Measurements from ENCODE around the gene DPP3.
"Not testable (repeated sequence)": the region's sequence is repeated elsewhere in the genome, so short reads cannot be mapped to it uniquely, and the experiment has no call there.

DPP3 gene

DNA sequence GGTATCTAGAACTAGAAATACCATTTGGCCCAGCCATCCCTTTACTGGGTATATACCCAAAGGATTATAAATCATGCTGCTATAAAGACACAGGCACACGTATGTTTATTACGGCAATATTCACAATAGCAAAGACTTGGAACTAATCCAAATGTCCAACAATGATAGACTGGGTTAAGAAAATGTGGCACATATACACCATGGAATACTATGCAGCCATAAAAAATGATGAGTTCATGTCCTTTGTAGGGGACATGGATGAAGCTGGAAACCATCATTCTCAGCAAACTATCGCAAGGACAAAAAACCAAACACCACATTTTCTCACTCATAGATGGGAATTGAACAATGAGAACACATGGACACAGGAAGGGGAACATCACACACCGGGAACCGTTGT lies 16.1 kb upstream of the DPP3 start:
- DNase-seq (ENCODE audit: low read depth) = not testable (repeated sequence)

DNA sequence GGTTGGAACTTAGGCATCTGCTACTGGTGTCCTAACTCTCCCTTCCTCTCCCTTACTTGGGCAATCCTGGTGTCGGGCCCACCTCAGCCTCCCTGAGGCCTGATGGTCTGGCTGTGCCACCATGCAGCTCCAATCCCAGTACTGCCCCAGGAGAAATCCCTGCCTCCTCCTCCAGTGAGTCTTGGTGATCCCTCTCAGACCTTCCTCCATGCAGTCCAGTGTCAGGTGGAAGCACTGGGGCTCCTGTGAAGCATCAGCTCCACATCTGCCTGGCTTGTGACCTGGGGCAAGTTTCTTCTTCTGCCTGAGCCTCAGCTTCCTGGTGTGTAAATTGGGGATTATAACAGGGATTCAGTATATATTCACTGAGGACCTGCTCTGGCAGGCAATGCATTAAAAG lies 15.3 kb upstream of the DPP3 start:
- DNase-seq (ENCODE audit: low read depth) = no peak

DNA sequence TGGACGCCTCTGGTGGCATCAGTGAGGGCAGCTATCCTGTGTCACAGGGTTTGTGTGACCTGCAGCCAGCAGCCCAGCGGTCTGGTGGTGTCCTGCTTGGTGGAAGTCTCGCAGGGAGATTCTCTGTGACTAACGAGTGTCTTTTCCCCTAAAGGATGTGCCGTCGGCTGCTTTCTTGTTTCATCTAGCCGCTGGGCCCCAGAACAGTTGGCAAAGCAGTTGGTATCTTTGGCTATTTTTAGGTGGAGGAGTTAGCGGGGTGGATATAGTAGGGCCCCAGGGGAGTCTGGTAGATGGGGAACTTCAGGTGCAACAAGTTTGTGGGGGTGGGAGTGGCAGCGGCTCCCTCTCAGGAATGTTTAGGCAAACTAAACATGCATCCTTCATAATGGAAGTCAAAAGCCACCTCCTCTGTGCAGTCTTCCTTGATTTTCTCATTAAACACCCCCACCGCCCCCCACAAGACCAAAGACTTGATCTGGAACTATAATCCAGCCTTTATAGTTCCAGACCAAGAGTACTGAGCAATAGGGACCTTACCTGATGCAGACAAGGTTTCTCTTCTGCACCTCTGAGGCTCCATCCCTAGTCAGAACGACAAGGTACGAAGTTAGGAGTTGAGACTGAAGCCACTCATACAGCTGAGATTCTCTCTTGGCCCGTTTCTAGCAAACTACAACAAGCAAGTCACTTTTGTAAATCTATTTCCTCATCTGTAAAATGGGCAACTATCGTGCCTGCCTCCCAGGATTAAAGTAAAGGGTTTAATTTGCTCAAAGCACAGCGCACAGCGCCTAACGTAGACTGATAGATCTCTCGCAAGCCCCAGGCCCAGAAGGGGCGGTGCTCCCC lies 14.6 kb upstream of the DPP3 start:
- DNase-seq (ENCODE audit: low read depth) = no peak

DNA sequence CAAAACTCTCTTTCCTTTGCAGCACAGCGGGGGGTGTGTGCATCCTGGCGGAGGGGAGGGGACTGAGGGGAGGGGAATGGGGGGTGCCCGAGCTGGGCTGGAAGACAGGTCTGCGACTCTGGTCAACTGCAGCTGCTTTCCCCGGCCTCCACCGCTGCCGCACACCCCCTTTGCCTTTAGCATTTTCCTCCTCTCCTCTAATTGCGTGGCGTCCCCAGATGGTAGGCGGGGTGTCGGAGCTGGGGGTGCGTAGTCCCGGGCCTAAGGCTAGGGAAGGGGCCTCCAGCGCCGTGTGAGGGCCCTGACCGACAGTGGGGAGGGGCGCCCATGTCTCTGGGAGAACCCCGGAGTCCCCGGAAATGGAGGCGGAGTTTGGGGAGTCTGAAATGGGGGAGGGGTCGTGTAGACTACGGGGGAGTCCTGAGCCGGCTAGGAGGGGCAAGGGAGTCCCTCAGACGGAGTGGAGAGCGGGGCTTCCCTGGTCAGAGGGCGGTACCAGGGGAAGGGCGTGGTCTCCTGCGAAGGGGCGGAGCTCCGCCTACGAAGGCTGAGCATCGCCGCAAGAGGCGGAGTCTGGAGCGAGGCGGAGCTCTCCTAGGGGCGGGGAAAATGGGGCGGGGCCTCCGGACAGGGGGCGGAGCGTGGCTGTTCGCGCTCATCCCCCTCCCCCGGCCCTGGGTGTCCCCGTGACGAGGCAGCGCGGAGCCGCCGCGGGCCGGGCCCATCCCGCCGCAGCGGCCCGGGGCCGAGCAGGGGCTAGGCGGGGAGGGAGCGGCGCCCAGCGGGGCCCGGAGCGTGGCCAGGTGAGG lies 13.8 kb upstream of the DPP3 start, which contains the start of gene PELI3:
Gene PELI3 (plus strand): TSS at position 681 of the 809 bp plus-strand sequence. CDS start 1,224 bp downstream, outside the sequence.
- peak; percentile 70 for DNase-seq (ENCODE audit: low read depth)

DNA sequence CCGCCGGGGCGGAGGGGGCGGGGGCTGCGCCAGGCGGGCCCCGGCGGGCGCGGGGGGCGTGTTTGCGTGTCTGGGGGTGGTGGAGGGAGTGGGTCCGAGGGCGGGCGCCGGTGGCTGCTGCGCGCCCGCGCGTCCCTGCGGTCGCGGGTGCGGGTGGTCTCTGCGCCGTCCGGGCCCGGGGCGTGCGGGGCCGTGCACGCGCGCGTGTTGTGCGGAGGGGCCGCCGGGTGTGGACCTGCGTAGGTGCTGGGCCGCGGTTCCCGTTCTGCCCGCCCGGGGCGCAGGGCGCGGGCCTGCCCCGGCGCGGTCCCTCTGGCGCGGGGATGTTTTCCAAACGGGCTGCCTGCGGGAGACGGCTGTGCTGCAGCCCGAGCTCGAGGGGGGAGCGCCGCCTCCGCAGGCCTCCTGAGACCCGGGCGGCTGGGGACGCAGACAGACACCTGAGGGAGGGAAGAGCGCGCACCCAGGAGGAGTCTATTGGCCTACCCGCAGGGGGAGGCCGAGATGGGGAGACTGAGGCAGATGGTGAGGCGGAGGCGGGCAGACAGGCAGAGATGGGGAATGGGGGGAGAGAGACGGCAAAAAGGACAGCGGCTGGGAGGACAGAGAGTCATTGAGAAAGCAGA lies 13.1 kb upstream of the DPP3 start:
- DNase-seq (ENCODE audit: low read depth) = no peak

DNA sequence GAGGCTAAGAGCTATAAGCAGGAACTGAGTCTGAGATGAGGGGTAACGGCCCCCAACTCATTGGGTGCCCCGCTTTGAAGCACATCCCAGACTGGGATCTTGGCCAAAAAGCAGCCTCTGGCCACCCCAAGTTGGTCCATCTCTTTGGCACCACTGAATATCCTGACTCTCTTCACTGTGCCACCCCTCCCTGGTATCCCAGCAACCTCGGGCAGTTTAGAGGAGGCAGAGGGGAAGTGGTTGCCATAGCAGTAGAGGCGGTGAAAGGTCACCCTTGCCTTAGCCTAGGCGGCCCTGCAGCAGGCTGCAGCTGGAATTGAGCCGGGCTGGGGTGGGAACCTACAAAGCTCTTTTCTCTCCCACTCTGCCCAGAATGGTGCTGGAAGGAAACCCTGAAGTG lies 12.5 kb upstream of the DPP3 start:
- DNase-seq (ENCODE audit: low read depth) = no peak

DNA sequence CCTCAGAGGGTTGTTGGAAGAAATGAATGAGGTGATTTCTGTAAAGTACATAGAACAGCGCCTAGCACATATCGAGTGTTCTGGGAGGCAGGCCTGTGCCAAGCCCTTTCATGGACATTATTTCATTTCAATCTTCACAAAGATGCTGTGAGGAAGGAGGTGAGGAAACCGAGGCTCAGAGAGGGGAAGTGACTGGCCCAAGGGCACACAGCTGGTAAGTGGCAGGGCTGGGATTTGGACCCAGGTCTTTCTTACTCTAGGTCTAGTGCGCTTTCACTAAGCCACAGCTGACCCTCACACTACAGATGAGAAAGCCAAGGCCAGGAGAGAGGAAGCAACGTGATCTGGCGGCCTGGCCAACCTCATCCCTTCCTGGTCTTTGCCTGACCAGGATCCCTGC lies 11.5 kb upstream of the DPP3 start:
- no peak for DNase-seq (ENCODE audit: low read depth)

DNA sequence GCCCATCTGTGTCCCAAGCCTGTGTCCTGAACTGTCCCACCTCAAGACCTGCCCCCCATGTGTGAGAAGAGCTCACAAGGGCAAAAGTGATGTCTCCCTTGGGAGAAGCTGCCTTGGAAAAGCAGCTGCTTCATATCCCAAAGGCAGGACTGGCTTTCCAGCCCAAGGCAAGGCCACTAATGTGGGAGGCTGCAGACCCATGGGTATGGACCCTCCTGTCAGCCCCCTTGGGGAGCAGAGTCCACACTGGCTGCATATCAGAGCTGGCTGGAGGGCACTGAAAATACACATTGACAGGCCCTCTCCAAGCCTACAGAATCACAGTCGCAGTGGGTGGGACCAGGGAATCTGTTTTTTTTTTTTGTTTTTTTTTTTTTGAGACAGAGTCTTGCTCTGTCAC lies 10.8 kb upstream of the DPP3 start:
- no peak for DNase-seq (ENCODE audit: low read depth)

DNA sequence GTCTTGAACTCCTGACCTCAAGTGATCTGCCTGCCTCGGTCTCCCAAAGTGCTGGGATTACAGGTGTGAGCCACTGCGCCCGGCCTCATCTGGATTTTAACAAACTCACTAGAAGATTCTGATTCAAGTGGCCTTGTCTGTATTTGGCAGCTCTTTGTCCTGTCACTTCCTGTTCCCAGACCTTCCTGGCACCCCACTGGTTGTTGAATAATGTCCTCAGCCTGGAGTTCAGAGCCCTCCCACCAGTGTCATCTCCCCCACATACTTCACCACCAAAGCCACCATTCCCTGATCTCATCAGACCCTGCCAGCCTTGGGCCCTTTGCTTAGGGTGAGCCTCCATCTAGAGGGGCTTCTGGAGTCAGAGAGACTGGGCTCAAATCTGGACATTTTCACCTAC lies 10.2 kb upstream of the DPP3 start:
- DNase-seq (ENCODE audit: low read depth) = no peak

DNA sequence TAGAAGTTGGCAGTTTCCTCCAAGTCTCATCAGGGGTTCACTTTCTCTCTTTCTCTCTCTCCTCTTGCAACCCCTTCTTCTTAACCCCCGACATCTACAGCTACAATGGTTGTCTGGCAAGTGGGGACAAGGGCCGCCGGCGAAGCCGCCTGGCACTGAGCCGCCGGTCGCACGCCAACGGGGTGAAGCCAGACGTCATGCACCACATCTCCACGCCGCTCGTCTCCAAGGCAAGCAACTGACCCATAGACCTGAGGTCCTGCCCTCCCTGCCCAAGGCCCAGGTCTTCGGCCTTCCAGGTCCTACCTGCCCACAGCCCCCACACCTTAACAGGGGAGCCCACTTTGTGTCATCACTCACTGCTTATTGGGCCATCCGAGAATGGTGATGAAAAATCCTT lies 9.1 kb upstream of the DPP3 start:
- DNase-seq (ENCODE audit: low read depth) = no peak

DNA sequence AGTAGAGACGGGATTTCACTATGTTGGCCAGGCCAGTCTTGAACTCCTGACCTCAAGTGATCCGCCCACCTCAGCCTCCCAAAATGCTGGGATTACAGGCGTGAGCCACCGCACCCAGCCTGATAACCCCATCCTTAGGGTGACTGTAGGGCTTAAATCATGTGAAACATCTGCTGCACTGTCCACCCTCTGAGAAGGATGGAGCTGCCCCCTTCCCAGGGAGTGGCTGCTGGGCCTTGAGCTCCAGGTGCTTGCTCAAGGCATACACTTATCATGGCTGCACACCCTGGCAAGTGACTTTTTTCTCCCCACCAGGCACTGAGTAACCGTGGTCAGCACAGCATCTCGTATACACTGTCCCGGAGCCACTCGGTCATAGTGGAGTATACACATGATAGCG lies 8.2 kb upstream of the DPP3 start:
- no peak for DNase-seq (ENCODE audit: low read depth)

DNA sequence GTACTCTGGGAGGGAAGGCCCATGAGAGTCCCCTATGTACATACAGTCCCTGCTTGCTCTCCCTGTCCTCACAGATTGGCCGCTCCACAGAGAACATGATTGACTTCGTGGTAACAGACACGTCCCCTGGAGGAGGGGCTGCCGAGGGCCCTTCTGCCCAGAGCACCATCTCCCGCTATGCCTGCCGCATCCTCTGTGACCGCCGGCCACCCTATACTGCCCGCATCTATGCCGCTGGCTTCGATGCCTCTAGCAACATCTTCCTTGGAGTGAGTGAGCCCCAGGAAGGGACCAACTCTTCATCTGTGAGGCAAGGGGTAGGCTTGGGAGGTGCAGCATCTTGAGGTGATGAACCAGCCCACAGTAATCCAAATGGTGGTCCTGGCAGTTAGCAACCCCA lies 7.1 kb upstream of the DPP3 start:
- no peak for DNase-seq (ENCODE audit: low read depth)

DNA sequence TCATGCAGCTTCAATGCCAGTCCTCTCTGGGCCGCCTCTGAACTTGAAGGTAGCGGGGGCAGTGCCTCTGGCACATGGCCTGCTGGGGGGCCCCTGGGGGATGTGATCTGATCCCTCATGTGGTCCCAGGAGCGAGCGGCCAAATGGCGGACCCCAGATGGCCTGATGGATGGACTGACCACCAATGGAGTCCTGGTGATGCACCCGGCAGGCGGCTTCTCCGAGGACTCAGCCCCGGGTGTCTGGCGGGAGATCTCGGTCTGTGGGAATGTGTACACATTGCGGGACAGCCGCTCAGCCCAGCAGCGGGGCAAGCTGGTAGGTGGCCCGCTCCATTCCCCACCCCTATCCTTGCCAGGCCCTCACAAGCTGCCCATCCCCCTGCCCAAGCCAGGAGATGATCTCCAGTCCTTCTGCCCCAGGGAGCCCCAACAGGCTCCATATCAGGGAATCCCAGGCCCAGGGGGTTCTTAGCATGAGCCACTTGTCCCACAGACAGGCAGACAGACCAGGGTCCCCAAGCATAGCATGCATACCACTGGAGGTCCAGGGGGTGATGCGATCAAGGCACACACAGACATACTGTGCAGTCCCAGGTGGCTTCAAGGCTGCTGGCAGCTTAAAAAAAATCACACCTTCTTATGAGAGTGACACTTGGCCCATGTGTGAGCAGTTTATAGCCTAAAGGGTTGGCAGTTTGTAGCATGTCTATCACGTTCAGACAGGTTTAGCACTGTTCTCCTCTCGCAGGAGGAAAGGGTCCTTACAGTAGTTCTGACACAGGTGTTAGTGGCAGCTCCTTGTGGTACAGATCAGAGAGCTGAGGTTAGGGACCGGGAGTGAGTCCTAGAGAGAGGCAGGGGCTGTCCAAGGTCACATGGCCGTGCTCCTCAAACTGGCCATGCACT lies 6.4 kb upstream of the DPP3 start:
- no peak for DNase-seq (ENCODE audit: low read depth)

DNA sequence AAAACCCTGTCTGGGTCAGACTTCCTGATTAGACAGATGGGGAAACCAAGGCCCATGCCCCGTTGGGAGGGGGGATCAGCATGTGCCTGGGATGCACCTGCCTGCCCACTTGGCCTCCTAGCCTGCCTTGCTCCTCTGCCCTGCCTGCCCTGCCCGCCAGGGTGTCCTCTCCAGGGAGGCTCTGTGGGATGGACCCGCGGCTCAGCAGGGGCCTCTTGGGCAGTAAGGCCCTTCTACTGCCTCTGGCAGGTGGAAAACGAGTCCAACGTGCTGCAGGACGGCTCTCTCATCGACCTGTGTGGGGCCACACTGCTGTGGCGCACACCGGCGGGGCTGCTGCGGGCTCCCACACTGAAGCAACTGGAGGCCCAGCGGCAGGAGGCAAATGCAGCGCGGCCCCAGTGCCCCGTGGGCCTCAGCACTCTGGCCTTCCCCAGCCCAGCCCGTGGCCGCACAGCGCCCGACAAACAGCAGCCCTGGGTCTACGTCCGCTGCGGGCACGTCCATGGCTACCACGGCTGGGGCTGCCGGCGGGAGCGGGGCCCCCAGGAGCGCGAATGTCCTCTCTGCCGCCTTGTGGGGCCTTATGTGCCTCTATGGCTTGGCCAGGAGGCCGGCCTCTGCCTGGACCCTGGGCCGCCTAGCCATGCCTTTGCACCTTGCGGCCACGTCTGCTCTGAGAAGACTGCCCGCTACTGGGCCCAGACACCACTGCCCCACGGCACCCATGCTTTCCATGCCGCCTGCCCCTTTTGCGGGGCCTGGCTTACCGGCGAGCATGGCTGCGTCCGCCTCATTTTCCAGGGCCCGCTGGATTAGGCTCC lies 4.7 kb upstream of the DPP3 start:
- no peak for DNase-seq (ENCODE audit: low read depth)

DNA sequence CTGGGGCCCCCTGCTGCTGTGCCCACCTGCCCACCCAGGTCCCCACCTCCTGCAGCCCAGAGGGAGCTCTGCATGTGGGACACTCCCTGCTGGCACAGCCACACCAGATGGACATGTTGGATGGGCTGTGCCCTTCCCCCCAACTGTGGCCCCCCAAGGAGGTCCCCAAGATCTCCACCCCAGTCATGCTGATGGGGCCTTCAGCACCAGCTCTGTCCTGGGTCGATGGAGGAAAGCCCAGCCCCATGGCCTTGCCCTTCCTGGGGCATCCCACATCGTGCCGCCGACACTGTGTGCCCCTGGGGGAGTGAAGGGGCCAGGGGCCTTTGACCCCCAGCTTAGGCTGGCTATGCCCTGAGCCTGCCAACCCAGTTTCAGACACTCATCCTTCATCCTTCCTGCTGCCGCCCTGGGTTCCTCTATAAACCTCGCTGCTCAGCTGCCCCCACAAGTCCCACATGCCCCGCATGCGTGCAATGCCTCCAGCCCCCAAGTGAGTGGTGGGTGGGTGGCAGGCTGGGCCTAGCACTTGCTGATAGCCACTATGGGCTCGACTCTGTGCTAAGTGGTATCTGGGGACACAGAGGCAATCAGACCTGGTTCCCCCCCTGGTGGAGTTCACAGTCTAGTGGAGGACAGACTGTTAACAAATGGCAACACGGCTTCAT lies 3.9 kb upstream of the DPP3 start:
- no peak for DNase-seq (ENCODE audit: low read depth)

DNA sequence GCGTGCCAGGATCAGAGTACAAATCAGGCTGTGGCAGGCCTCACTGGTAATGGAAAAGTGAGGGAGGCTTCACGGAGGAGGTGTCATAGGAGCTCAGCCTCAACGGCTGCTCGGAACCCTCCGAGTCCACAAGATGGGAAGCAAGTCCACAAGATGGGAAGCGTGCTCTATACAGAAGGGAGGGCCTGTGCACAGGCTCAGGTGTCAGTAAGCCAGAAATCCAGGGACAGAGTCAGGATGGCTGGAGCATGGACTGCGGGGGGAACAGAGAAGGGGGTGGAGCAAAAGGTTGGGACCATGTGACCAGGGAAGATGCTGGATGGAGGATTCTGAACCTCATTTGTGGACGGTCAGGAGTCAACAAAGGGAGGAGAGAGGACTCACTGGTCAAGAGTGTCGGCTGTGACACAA lies 3.4 kb upstream of the DPP3 start:
- no peak for DNase-seq (ENCODE audit: low read depth)

DNA sequence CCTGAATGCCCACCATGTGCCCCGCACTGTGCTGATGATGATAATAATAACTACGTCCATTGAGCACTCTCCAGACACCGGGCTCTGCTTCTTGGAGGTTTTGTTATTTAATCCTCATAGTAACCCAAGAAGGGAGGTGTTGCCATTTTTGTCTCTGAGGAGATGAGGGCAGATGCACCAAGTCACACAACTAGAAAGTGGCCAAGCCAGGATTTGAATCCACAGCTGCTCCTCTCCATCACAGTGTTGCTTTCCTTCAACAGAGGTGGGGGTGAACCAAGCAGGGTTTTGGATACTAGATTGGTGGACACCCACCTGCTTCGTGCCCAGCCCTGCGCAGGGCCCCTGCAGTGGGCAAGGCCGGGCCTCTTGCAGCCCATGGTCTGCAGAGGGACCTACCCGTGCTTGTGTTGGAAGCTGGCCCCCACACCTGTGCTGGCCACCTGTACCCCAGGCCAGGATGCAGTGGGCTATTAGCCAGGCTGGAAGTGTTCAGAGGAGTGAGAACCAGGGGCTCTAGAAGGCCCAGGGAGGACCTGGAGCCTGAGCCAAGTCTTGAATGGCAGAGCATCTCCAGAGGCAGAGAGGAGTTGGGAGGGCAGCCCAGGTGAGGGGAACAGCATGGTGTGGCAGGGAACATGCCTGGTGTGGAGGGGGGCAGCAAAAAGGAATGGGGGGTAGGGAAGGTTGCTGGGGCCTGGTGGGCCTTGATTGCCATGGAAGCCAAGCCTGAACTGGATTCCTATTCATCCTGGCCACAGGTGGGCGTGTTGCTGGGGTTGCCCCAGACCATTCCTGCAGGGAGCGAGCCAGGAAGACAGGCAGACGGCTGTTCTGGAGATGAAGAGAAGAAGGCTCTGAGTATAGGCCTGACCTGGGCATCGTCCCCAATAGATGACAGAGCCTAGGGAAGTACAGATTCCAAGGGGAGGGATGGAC lies 2.7 kb upstream of the DPP3 start:
- DNase-seq (ENCODE audit: low read depth) = no peak

DNA sequence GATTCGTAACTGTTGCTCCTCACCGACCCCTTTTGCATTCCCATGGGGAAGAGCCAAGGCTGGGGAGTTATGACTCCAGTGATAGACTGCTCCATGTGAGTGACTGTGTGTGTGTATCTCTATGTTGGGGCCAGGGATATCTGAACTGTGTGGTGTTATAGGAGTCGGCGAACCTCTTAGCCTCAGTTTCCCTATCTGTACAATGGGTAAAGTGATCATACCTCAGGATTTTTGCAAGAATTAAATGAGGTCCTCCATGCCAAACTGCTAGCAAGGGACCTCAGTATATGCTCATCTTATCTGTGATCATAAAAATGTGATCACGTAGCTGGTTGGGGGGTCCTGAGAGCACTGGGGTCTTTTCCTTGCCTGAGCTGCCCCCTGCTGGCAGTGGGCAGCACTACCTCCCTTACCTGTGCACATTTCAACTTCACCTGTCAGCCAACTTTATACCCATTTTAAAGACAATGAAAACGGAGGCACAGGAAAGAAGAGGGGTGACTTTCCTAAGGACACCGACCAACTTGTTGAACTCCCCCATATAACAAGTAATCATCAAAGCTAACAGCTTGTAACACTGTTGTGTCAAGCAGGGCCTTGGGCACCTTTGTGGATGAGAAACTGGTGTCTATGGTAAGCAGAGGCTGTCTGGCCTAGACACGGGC lies 1.4 kb upstream of the DPP3 start:
- no peak for DNase-seq (ENCODE audit: low read depth)
